ENCODE measurements around the gene MDFIC2.

- TF ChIP-seq CTCF (IDR thresholded peaks at IDR 0.05; ENCODE audit: low read length) (no peak), EZH2 (IDR thresholded peaks at IDR 0.05; ENCODE audit: borderline replicate concordance, low read length) (no peak)
Measured at GRCh38 chr3:70272798-70273197, 39.6 kb downstream of the MDFIC2 start.
